Skin epidermis (tissue), 12 donors: Measurements from ENCODE around the gene MC1R.
"Not testable (repeated sequence)": the region's sequence is repeated elsewhere in the genome, so short reads cannot be mapped to it uniquely, and the experiment has no call there.

Experiments used
- H3K27ac ChIP-seq, 21 experiments: fragments of 200-600 bp; sonication (generic) in 11 of 21; one replicate each; pipeline ENCODE4 v1.5.0; 2020; ENCODE audit warnings: mild to moderate bottlenecking in 3 of 21, inconsistent platforms in 2 of 21, moderate library complexity in 2 of 21
- H3K4me3 ChIP-seq, 7 experiments: fragments of 200-600 bp; sonication (generic) in 2 of 7; one replicate each; pipeline ENCODE4 v1.5.0; 2020; ENCODE audit warnings: inconsistent platforms in 2 of 7, mild to moderate bottlenecking in 2 of 7, moderate library complexity in 1 of 7

MC1R gene

GRCh38 chr16:89918453-89919347 is at the start of gene MC1R:
Gene MC1R (plus strand): TSS chr16:89918862. CDS start chr16:89919259, 397 bp downstream.
- peak within 1 kb of the TSS; percentile 5 to 35 (median 17) for H3K4me3 ChIP-seq

GRCh38 chr16:89869911-89870310 is 48.8 kb upstream of the MC1R start:
- Histone ChIP-seq H3K4me3 (no peak overlapping the region), H3K27ac (no peak overlapping the region)

More at GRCh38 chr16:89918453-89919347, at the start of gene MC1R:
- peak within 1 kb of the TSS in 17 of 21 experiments; percentile 16 to 80 (median 64) for H3K27ac ChIP-seq

GRCh38 chr16:89870440-89870839 is 48.2 kb upstream of the MC1R start:
- Histone ChIP-seq H3K27ac (no peak overlapping the region), H3K4me3 (no peak overlapping the region)

- Histone ChIP-seq H3K4me3 (no peak overlapping the region), H3K27ac (peak overlapping the region in 2 of 21 experiments; percentile 99 to 100)
These were observed 46.8 kb upstream of the MC1R start for GRCh38 chr16:89871895-89872294.

- Histone ChIP-seq H3K27ac (peak within 1 kb of the TSS; percentile 96 to 100 (median 99)), H3K4me3 (peak within 1 kb of the TSS; percentile 57 to 86 (median 73))
These were observed 45.3 kb upstream of the MC1R start, which contains the start of gene TCF25 for GRCh38 chr16:89873109-89873971. Gene TCF25 (plus strand): TSS chr16:89873592. CDS start chr16:89873668, 76 bp downstream.

- Histone ChIP-seq H3K27ac (peak overlapping the region; percentile 96 to 100 (median 99)), H3K4me3 (peak overlapping the region; percentile 57 to 86 (median 73))
These were observed 44.5 kb upstream of the MC1R start for GRCh38 chr16:89873972-89874689.

GRCh38 chr16:89879123-89879522 is 39.5 kb upstream of the MC1R start:
- not testable (repeated sequence) for H3K4me3 ChIP-seq, H3K27ac ChIP-seq

GRCh38 chr16:89880477-89881367 is 37.9 kb upstream of the MC1R start:
- H3K27ac ChIP-seq, result peak overlapping the region in 4 of 21 experiments; percentile 8 to 41 (median 36)
- H3K4me3 ChIP-seq, result no peak overlapping the region

- Histone ChIP-seq H3K4me3 (no peak overlapping the region), H3K27ac (peak overlapping the region in 5 of 21 experiments; percentile 16 to 55 (median 41))
These were observed 37.3 kb upstream of the MC1R start for GRCh38 chr16:89881368-89881730.

GRCh38 chr16:89883346-89884040 is 35.2 kb upstream of the MC1R start:
- H3K4me3 ChIP-seq, result no peak overlapping the region
- no peak overlapping the region for H3K27ac ChIP-seq

- Histone ChIP-seq H3K27ac (no peak overlapping the region), H3K4me3 (no peak overlapping the region)
These were observed 34.6 kb upstream of the MC1R start for GRCh38 chr16:89884041-89884421.

- no peak overlapping the region for H3K4me3 ChIP-seq
- no peak overlapping the region for H3K27ac ChIP-seq
These were observed 31.4 kb upstream of the MC1R start for GRCh38 chr16:89887243-89887642.

- H3K4me3 ChIP-seq, result no peak overlapping the region
These were observed 28.5 kb upstream of the MC1R start for GRCh38 chr16:89890200-89890599.

GRCh38 chr16:89890886-89891657 is 27.6 kb upstream of the MC1R start:
- peak overlapping the region in 2 of 21 experiments; percentile 34 to 49 for H3K27ac ChIP-seq
- H3K4me3 ChIP-seq, result no peak overlapping the region

More at GRCh38 chr16:89890200-89890599, 28.5 kb upstream of the MC1R start:
- H3K27ac ChIP-seq, result no peak overlapping the region

- Histone ChIP-seq H3K27ac (no peak overlapping the region), H3K4me3 (no peak overlapping the region)
These were observed 26.5 kb upstream of the MC1R start for GRCh38 chr16:89892055-89892630.

- no peak overlapping the region for H3K27ac ChIP-seq
- H3K4me3 ChIP-seq, result no peak overlapping the region
These were observed 26.0 kb upstream of the MC1R start for GRCh38 chr16:89892635-89893034.
